PC-9 (cell line): ENCODE results near the gene DPYD. TPM values are rescaled to one million over a fixed set of nuclear protein-coding genes. Genes with fewer than 3 reads are reported as not detected.

Source experiments
- BruUV-seq: library from RNA; stranded (reverse); fragments of 400-500 nt; replicated peaks from 2 replicates; lab custom pipeline; 2021; lab: Mats Ljungman, UMichigan
- CTCF ChIA-PET: fragments of 300-600 bp; sonication (Branson Sonifier 250); formaldehyde crosslinking; loops from one replicate; lab custom pipeline; 2022; ENCODE audit warnings: antibody characterized with exemption; lab: Charles Lee
- POLR2A ChIA-PET: fragments of 300-600 bp; sonication (Branson Sonifier 250); formaldehyde crosslinking; loops from one replicate; lab custom pipeline; 2022; ENCODE audit warnings: antibody characterized with exemption; ENCODE audit not compliant: unreplicated experiment; lab: Charles Lee
- DNase-seq, 2 experiments: peaks; one replicate each; pipeline versions ENCODE4 v3.0.0 to v3.0.0-alpha.2; 2015 to 2022; ENCODE audit warnings: mixed read lengths in 1 of 2
- H2AFZ ChIP-seq: fragments of 200-600 bp; sonication (generic); 2 replicates; pipeline ENCODE4 v1.8.1; 2017; ENCODE audit warnings: antibody characterized with exemption
- H3F3A ChIP-seq: fragments of 200-600 bp; sonication (generic); 2 replicates; pipeline ENCODE4 v1.8.1; 2017; ENCODE audit warnings: antibody characterized with exemption, mild to moderate bottlenecking, low read depth; ENCODE audit not compliant: insufficient read depth
- H3K27ac ChIP-seq: fragments of 200-600 bp; sonication (generic); 2 replicates; pipeline ENCODE4 v1.6.1; 2016; ENCODE audit warnings: mixed run types
- H3K27me3 ChIP-seq: fragments of 200-600 bp; sonication (generic); 2 replicates; pipeline ENCODE4 v1.6.1; 2016; ENCODE audit warnings: low read depth, mixed run types; ENCODE audit not compliant: insufficient read depth
- H3K36me3 ChIP-seq: fragments of 200-600 bp; sonication (generic); 2 replicates; pipeline ENCODE4 v1.6.1; 2016; ENCODE audit warnings: low read depth, mixed run types
- H3K4me1 ChIP-seq: fragments of 200-600 bp; sonication (generic); replicated peaks from 2 replicates; pipeline ENCODE4 v1.6.1; 2016; ENCODE audit warnings: mixed run types; ENCODE audit not compliant: insufficient read depth
- H3K4me2 ChIP-seq: fragments of 200-600 bp; sonication (generic); 2 replicates; pipeline ENCODE4 v1.6.1; 2017; ENCODE audit warnings: mixed run types
- H3K4me3 ChIP-seq: fragments of 200-600 bp; sonication (generic); 2 replicates; pipeline ENCODE4 v1.6.1; 2016; ENCODE audit warnings: mixed run types
- H3K79me2 ChIP-seq: fragments of 200-600 bp; sonication (generic); 2 replicates; pipeline ENCODE4 v1.6.1; 2017; ENCODE audit warnings: low read depth, mixed run types
- H3K9me2 ChIP-seq: fragments of 200-600 bp; sonication (generic); 2 replicates; pipeline ENCODE4 v1.8.1; 2017; ENCODE audit warnings: mild to moderate bottlenecking; ENCODE audit not compliant: insufficient read depth
- H3K9me3 ChIP-seq: fragments of 200-600 bp; sonication (generic); 2 replicates; pipeline ENCODE4 v1.8.1; 2016; ENCODE audit warnings: low read depth; ENCODE audit not compliant: insufficient read depth
- H4K20me1 ChIP-seq: fragments of 200-600 bp; sonication (generic); 2 replicates; pipeline ENCODE4 v1.8.1; 2017; ENCODE audit not compliant: insufficient read depth
- EZH2 ChIP-seq: fragments of 200-600 bp; sonication (generic); IDR thresholded peaks from 2 replicates; pipeline ENCODE4 v1.8.0; 2017; ENCODE audit warnings: antibody characterized with exemption, low read depth
- intact Hi-C: fragments of 100-400 bp; cut with micrococcal nuclease; formaldehyde crosslinking; loops from one replicate; pipeline ENCODE4 v1.10.0; 2022; ENCODE audit not compliant: unreplicated experiment
- total RNA-seq: library from RNA; stranded (reverse); gene quantifications from 2 replicates; pipeline ENCODE4 v1.2.3, GENCODE V29; 2021
- TF ChIP-seq, protein P1 (sequence below): fragments of 200-600 bp; sonication (generic); conservative IDR thresholded peaks from 2 replicates; pipeline ENCODE4 v1.6.1; 2017; ENCODE audit warnings: mixed run types, antibody characterized with exemption, mild to moderate bottlenecking, moderate library complexity

The DPYD gene
- total RNA-seq, 1 experiment from 2014 or later: 24.1 TPM

DNA sequence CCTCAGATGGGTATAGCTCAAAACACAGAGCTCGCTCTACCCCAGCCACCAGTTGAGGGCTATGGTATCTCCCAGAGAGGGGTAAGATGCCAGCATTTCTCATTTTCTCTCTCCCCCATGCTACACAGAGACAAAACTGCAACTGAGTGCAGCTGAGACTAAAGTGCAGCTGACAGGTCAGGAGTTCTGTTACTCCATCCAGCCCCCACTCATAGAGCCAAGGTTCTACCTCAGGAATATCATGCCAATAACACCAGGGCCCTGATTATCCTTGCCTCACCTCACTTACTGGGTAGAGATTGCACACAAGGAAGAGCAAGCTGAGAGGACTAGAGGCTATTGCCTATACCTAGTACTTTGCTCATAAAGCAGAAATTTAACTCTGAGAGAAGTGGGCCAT lies 34.6 kb downstream of the DPYD start:
- Histone ChIP-seq H3K4me3 (no peak overlapping the region), H3K4me2 (no peak overlapping the region), H3K9me2 (no peaks in the 10 kb centered on the region; the same call in none of the 2 replicates), H2AFZ (no peak overlapping the region), H3F3A (no peaks in the 10 kb centered on the region), H3K9me3 (peaks cover 15% of the 10 kb centered on the region; the same call in 1 of the 2 replicates), H3K36me3 (no peaks in the 10 kb centered on the region), H3K4me1 (no peaks in the 10 kb centered on the region), H3K27ac (no peak overlapping the region), H3K79me2 (no peaks in the 10 kb centered on the region), H3K27me3 (no peaks in the 10 kb centered on the region), H4K20me1 (no peaks in the 10 kb centered on the region)
- TF ChIP-seq EZH2: no peak
- TF ChIP-seq, protein P1, sequence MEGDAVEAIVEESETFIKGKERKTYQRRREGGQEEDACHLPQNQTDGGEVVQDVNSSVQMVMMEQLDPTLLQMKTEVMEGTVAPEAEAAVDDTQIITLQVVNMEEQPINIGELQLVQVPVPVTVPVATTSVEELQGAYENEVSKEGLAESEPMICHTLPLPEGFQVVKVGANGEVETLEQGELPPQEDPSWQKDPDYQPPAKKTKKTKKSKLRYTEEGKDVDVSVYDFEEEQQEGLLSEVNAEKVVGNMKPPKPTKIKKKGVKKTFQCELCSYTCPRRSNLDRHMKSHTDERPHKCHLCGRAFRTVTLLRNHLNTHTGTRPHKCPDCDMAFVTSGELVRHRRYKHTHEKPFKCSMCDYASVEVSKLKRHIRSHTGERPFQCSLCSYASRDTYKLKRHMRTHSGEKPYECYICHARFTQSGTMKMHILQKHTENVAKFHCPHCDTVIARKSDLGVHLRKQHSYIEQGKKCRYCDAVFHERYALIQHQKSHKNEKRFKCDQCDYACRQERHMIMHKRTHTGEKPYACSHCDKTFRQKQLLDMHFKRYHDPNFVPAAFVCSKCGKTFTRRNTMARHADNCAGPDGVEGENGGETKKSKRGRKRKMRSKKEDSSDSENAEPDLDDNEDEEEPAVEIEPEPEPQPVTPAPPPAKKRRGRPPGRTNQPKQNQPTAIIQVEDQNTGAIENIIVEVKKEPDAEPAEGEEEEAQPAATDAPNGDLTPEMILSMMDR: no peak
- DNase-seq: no peak
- ChIA-PET CTCF (no interaction called here), POLR2A (interaction anchor here (0.6 to 0.7 kb wide), 2 partner anchors 25 to 86 kb away, joined by 4 to 6 read pairs; no protein-coding TSS in a partner anchor)
- intact Hi-C loops: no loop called here
- BruUV-seq: no TSS peak

DNA sequence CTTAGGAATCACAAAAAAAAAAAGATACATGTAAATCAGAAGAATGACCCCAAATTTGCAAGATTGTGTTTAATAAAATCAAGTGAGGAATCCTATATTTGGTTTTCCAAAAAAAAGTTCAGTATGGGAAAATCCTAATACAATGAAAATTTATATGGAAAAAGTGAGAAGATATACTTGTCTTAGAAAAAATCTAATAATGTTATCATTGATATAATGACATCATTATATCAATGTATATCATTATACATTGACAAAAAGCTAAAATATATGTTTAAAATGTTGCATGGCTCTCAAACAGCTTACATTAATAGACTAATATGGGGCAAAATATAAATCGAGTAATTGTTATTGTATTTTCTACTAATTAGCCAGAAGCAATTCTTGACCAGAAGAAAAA lies 37.0 kb downstream of the DPYD start:
- H3K4me3 ChIP-seq: no peak overlapping the region
- no peak overlapping the region for H3K4me2 ChIP-seq
- ChIA-PET CTCF (no interaction called here), POLR2A (no interaction called here)
- DNase-seq: no peak
- H2AFZ ChIP-seq: no peak overlapping the region
- no TSS peak for BruUV-seq
- no peak for TF ChIP-seq EZH2
- TF ChIP-seq, protein P1: no peak
- H3K4me1 ChIP-seq: no peaks in the 10 kb centered on the region
- no peaks in the 10 kb centered on the region for H3K27me3 ChIP-seq
- no peak overlapping the region for H3K27ac ChIP-seq
- intact Hi-C loops: no loop called here
- H3F3A ChIP-seq: no peaks in the 10 kb centered on the region
- H3K9me3 ChIP-seq: peaks cover 15% of the 10 kb centered on the region; the same call in 1 of the 2 replicates
- H4K20me1 ChIP-seq: no peaks in the 10 kb centered on the region
- H3K79me2 ChIP-seq: no peaks in the 10 kb centered on the region
- H3K9me2 ChIP-seq: no peaks in the 10 kb centered on the region; the same call in 1 of the 2 replicates
- no peaks in the 10 kb centered on the region for H3K36me3 ChIP-seq

DNA sequence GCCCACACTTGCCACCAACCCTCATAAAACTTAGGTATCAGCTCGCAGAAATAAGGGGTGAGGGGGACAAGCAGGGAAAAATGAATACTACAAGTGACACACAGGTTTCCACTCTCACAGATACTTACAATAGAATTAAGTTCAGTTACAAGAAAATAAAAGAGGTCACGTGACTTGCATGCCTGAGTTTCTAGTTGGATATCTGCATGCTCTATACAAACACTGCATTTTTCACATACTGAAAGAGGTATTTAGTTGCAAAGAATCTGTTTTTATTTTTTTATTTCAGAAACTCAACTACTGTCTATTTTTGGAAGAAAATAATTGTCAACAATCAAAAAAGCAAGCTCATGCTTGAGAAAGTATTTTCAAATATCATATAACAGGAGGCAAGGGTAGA lies 43.5 kb downstream of the DPYD start:
- no peak overlapping the region for H3K27ac ChIP-seq
- no peaks in the 10 kb centered on the region for H3K27me3 ChIP-seq
- DNase-seq: no peak
- TF ChIP-seq EZH2: no peak
- TF ChIP-seq, protein P1: no peak
- intact Hi-C loops: no loop called here
- no peak overlapping the region for H3K4me3 ChIP-seq
- H3F3A ChIP-seq: no peaks in the 10 kb centered on the region; the same call in 1 of the 2 replicates
- H3K79me2 ChIP-seq: no peaks in the 10 kb centered on the region
- no peaks in the 10 kb centered on the region; the same call in 1 of the 2 replicates for H3K9me2 ChIP-seq
- H3K9me3 ChIP-seq: no peaks in the 10 kb centered on the region
- POLR2A ChIA-PET: no interaction called here
- no peak overlapping the region for H3K4me2 ChIP-seq
- no peak overlapping the region for H2AFZ ChIP-seq
- H3K4me1 ChIP-seq: no peaks in the 10 kb centered on the region
- H3K36me3 ChIP-seq: no peaks in the 10 kb centered on the region
- BruUV-seq: no TSS peak
- CTCF ChIA-PET: no interaction called here
- no peaks in the 10 kb centered on the region for H4K20me1 ChIP-seq
